Gastroesophageal sphincter (tissue), 4 donors: ENCODE data around the gene LRRC1. TPM values are rescaled to one million over a fixed set of nuclear protein-coding genes. Genes with fewer than 3 reads are reported as not detected.

Experiments used
- ATAC-seq: fragments of 150-250 bp; one replicate; pipeline ENCODE4 v1.9.1; 2016; ENCODE audit warnings: mild to moderate bottlenecking, moderate library complexity
- H3K27ac ChIP-seq, 4 donors: fragments of 200-600 bp; sonication (generic) in 3 of 4; 1 replicate in 3 of 4; 2 replicates in 1 of 4; pipeline ENCODE4 v1.5.1; 2016 to 2019
- H3K27me3 ChIP-seq: fragments of 200-600 bp; sonication (generic); one replicate; pipeline ENCODE4 v1.5.1; 2019
- H3K36me3 ChIP-seq, 2 donors: fragments of 200-600 bp; sonication (generic); one replicate each; pipeline ENCODE4 v1.5.1; 2019; ENCODE audit warnings: control low read depth in 1 of 2
- H3K4me1 ChIP-seq, 3 donors: fragments of 200-600 bp; sonication (generic); 1 replicate in 2 of 3; 2 replicates in 1 of 3; pipeline ENCODE4 v1.5.1; 2016 to 2019; ENCODE audit warnings: control low read depth in 2 of 3
- H3K4me3 ChIP-seq, 2 donors: fragments of 200-600 bp; sonication (generic); one replicate each; pipeline ENCODE4 v1.5.1; 2019; ENCODE audit warnings: mild to moderate bottlenecking in 1 of 2, moderate library complexity in 1 of 2
- H3K9me3 ChIP-seq, 3 donors: fragments of 200-600 bp; sonication (generic); one replicate each; pipeline ENCODE4 v1.5.1; 2017 to 2019; ENCODE audit warnings: control low read depth in 2 of 3
- CTCF ChIP-seq, 4 experiments: fragments of 200-600 bp in 2 of 4; fragments of 450-650 bp in 2 of 4; sonication (generic) in 1 of 4; IDR thresholded peaks; one replicate each; pipeline ENCODE4 v1.5.1; 2017 to 2019; ENCODE audit warnings: antibody characterized with exemption in 4 of 4, mild to moderate bottlenecking in 2 of 4, moderate library complexity in 2 of 4
- EP300 ChIP-seq: sonication (generic); formaldehyde crosslinking; IDR thresholded peaks from one replicate; pipeline ENCODE4 v1.6.1; 2017; ENCODE audit warnings: antibody characterized with exemption, mild to moderate bottlenecking
- POLR2A ChIP-seq, 2 donors: fragments of 450-650 bp; IDR thresholded peaks; one replicate each; pipeline ENCODE4 v1.6.1; 2017; ENCODE audit warnings: antibody characterized with exemption in 2 of 2, mild to moderate bottlenecking in 2 of 2, moderate library complexity in 1 of 2
- POLR2AphosphoS5 ChIP-seq: sonication (generic); formaldehyde crosslinking; IDR thresholded peaks from one replicate; pipeline ENCODE4 v1.6.1; 2017; ENCODE audit warnings: antibody characterized with exemption
- WGBS, 2 donors: methylation state at CpG; one replicate each; pipeline ENCODE4 v1.1.5; 2018; ENCODE audit warnings: low coverage in 1 of 2; 5-methylcytosine and 5-hydroxymethylcytosine counted together
- total RNA-seq, 4 donors: library from RNA; depleted of rRNA; stranded (reverse); fragments of >200 nt; gene quantifications; one replicate each; pipeline ENCODE4 v1.1.0, GENCODE V29; 2016

LRRC1 gene
- total RNA-seq, 4 donors from 2014 or later, result 12.4 to 28.3 (median 15.5) TPM

GRCh38 chr6:53947780-53948179 lies 153.0 kb downstream of the LRRC1 start:
- ATAC-seq, result no peak
- WGBS, 2 donors, result 80 to 100% methylated on average over 1 of the region's 1 CpG

GRCh38 chr6:53951383-53951782 lies 156.6 kb downstream of the LRRC1 start:
- WGBS, 2 donors, result 90% methylated on average over 3 of the region's 3 CpGs
- Histone ChIP-seq H3K27ac (no peak overlapping the region), H3K27me3 (no peaks in the 10 kb centered on the region), H3K9me3 (peaks cover 0 to 32% (median 0%) of the 10 kb centered on the region in 3 donors), H3K4me1 (no peaks in the 10 kb centered on the region), H3K4me3 (no peak overlapping the region), H3K36me3 (no peaks in the 10 kb centered on the region)
- no peak for ATAC-seq
- no peak for TF ChIP-seq POLR2A (IDR thresholded peaks at IDR 0.05)
- TF ChIP-seq POLR2AphosphoS5, result no peak
- no peak for TF ChIP-seq EP300
- TF ChIP-seq CTCF (IDR thresholded peaks at IDR 0.05), result no peak

More at GRCh38 chr6:53947780-53948179, 153.0 kb downstream of the LRRC1 start:
- Histone ChIP-seq H3K4me3 (no peak overlapping the region), H3K4me1 (peaks cover 0 to 20% (median 0%) of the 10 kb centered on the region in 3 donors), H3K27ac (no peak overlapping the region), H3K9me3 (peaks cover 0 to 32% (median 0%) of the 10 kb centered on the region in 3 donors), H3K27me3 (no peaks in the 10 kb centered on the region), H3K36me3 (no peaks in the 10 kb centered on the region)
- TF ChIP-seq EP300 (no peak), POLR2AphosphoS5 (no peak), POLR2A (IDR thresholded peaks at IDR 0.05) (no peak), CTCF (IDR thresholded peaks at IDR 0.05) (no peak)

GRCh38 chr6:53956068-53956711 lies 161.4 kb downstream of the LRRC1 start:
- H3K27me3 ChIP-seq, result no peaks in the 10 kb centered on the region
- WGBS, 2 donors, result 46% methylated on average over 2 of the region's 6 CpGs; no CpG with 5 or more reads in 1 of the 2 donors
- H3K36me3 ChIP-seq, result no peaks in the 10 kb centered on the region
- H3K27ac ChIP-seq, result no peak overlapping the region
- no peaks in the 10 kb centered on the region for H3K4me1 ChIP-seq
- peak; percentile 61 for ATAC-seq
- no peak overlapping the region for H3K4me3 ChIP-seq
- H3K9me3 ChIP-seq, result peaks cover 0 to 2% (median 0%) of the 10 kb centered on the region in 3 donors
- TF ChIP-seq EP300 (no peak), CTCF (IDR thresholded peaks at IDR 0.05) (peak; percentile 22 to 78 (median 60))

GRCh38 chr6:53956804-53957203 lies 162.0 kb downstream of the LRRC1 start:
- Histone ChIP-seq H3K4me3 (no peak overlapping the region), H3K27me3 (no peaks in the 10 kb centered on the region), H3K36me3 (no peaks in the 10 kb centered on the region), H3K27ac (no peak overlapping the region), H3K4me1 (no peaks in the 10 kb centered on the region), H3K9me3 (no peaks in the 10 kb centered on the region)
- ATAC-seq, result no peak
- no peak for TF ChIP-seq EP300
- TF ChIP-seq POLR2AphosphoS5, result no peak
- TF ChIP-seq POLR2A (IDR thresholded peaks at IDR 0.05), result no peak
- no peak for TF ChIP-seq CTCF (IDR thresholded peaks at IDR 0.05)

- no peaks in the 10 kb centered on the region for H3K36me3 ChIP-seq
- H3K27ac ChIP-seq, result no peak overlapping the region
- TF ChIP-seq EP300 (no peak), POLR2AphosphoS5 (no peak), POLR2A (IDR thresholded peaks at IDR 0.05) (no peak), CTCF (IDR thresholded peaks at IDR 0.05) (no peak)
- no peaks in the 10 kb centered on the region for H3K9me3 ChIP-seq
- ATAC-seq, result no peak
- no peaks in the 10 kb centered on the region for H3K27me3 ChIP-seq
- no peaks in the 10 kb centered on the region for H3K4me1 ChIP-seq
- H3K4me3 ChIP-seq, result no peak overlapping the region
- 65 to 87% methylated on average over 2 of the region's 2 CpGs for WGBS, 2 donors
These were observed 164.9 kb downstream of the LRRC1 start for GRCh38 chr6:53959717-53960116.
